HFFc6 (cell line): ENCODE measurements around the gene MARK1. TPM values are rescaled to one million over a fixed set of nuclear protein-coding genes. Genes with fewer than 3 reads are reported as not detected.
A peak's percentile ranks its signal among the peaks of the same experiment; 100 is the strongest.

ENCODE experiments used
- DNase-seq: peaks from one replicate; pipeline ENCODE4 v3.0.0-alpha.2; 2018
- H3K27ac Mint-ChIP-seq: 2 replicates; pipeline ENCODE4 v1.8.0; 2020; ENCODE audit warnings: mild to moderate bottlenecking, mixed read lengths
- H3K27me3 Mint-ChIP-seq: 2 replicates; pipeline ENCODE4 v1.8.0; 2021; ENCODE audit warnings: mild to moderate bottlenecking, moderate library complexity, mixed read lengths; ENCODE audit not compliant: insufficient read depth
- H3K36me3 Mint-ChIP-seq: 2 replicates; pipeline ENCODE4 v1.8.0; 2021; ENCODE audit warnings: low read depth, mixed read lengths
- H3K4me1 Mint-ChIP-seq: 2 replicates; pipeline ENCODE4 v1.8.0; 2020; ENCODE audit warnings: low read depth, mixed read lengths
- H3K4me3 Mint-ChIP-seq: 2 replicates; pipeline ENCODE4 v1.8.0; 2020; ENCODE audit warnings: mild to moderate bottlenecking, moderate library complexity, mixed read lengths
- H3K9me3 Mint-ChIP-seq: 2 replicates; pipeline ENCODE4 v1.8.0; 2020; ENCODE audit warnings: mild to moderate bottlenecking, mixed read lengths
- total RNA-seq, 6 experiments: library from RNA; stranded (reverse); fragmentation: NEBNext Ultra II Directional; extraction: Animal tissue kit (Norgen Biotek cat#: 25700); gene quantifications; 2 replicates in 1 of 6; 3 replicates in 5 of 6; pipeline ENCODE4 v1.2.3, GENCODE V29; 2021
- TF ChIP-seq, protein P1 (sequence below): fragments of 200-600 bp; sonication (generic); IDR thresholded peaks from 2 replicates; pipeline ENCODE4 v1.5.0; 2021; ENCODE audit warnings: antibody characterized with exemption, mild to moderate bottlenecking

Gene MARK1
- total RNA-seq, 6 experiments from 2014 or later, result not detected

DNA sequence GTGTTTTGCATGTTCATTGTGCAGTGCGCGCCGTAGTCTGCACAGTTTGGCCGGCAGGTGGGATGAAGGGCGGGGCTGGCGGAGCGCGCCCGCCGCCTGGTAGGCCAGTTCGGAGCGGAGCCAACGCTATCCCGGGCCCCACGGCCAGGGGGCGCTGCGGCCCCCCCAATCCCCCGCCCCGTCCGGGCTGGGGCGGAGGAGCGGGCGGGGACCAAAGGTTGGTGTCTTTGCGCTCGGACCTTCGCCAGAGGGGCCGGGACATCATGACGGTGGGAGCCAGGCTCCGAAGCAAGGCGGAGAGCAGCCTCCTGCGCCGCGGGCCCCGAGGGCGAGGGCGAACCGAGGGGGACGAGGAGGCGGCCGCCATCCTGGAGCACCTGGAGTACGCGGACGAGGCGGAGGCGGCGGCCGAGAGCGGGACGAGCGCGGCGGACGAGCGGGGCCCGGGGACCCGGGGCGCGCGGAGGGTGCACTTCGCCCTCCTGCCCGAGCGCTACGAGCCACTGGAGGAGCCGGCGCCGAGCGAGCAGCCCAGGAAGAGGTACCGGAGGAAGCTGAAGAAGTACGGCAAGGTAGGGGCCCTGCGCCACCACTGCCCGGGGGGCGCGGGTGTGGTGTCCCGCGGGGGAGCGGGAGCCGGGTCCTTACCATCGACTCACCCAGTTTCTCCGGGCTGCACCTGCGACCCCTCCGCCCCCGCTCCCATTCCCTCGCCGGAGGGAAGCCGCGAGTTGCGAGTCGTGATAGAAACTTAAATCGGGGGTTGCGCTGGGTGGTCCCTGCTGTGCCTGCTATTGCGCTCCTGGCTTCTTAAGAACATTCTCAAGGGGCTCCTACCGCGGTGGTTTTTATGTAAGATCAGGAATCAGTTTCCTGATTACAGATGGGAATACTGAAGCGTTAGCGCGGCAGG lies 162.5 kb downstream of the MARK1 start, which contains the start of gene C1orf115:
C1orf115 (plus strand) TSS at position 224 of the 913 bp plus-strand sequence; CDS start at position 264, 40 bp downstream.
- no peak for DNase-seq
- no peak within 1 kb of the TSS for H3K27ac Mint-ChIP-seq
- peaks cover 3% of the 10 kb centered on the region for H3K27me3 Mint-ChIP-seq
- TF ChIP-seq, protein P1, sequence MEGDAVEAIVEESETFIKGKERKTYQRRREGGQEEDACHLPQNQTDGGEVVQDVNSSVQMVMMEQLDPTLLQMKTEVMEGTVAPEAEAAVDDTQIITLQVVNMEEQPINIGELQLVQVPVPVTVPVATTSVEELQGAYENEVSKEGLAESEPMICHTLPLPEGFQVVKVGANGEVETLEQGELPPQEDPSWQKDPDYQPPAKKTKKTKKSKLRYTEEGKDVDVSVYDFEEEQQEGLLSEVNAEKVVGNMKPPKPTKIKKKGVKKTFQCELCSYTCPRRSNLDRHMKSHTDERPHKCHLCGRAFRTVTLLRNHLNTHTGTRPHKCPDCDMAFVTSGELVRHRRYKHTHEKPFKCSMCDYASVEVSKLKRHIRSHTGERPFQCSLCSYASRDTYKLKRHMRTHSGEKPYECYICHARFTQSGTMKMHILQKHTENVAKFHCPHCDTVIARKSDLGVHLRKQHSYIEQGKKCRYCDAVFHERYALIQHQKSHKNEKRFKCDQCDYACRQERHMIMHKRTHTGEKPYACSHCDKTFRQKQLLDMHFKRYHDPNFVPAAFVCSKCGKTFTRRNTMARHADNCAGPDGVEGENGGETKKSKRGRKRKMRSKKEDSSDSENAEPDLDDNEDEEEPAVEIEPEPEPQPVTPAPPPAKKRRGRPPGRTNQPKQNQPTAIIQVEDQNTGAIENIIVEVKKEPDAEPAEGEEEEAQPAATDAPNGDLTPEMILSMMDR, result peak; percentile 90
- H3K4me3 Mint-ChIP-seq, result peak within 1 kb of the TSS; percentile 42
- peaks cover 6% of the 10 kb centered on the region; the same call in 1 of the 2 replicates for H3K4me1 Mint-ChIP-seq
- H3K9me3 Mint-ChIP-seq, result no peaks in the 10 kb centered on the region
- H3K36me3 Mint-ChIP-seq, result no peaks in the 10 kb centered on the region

DNA sequence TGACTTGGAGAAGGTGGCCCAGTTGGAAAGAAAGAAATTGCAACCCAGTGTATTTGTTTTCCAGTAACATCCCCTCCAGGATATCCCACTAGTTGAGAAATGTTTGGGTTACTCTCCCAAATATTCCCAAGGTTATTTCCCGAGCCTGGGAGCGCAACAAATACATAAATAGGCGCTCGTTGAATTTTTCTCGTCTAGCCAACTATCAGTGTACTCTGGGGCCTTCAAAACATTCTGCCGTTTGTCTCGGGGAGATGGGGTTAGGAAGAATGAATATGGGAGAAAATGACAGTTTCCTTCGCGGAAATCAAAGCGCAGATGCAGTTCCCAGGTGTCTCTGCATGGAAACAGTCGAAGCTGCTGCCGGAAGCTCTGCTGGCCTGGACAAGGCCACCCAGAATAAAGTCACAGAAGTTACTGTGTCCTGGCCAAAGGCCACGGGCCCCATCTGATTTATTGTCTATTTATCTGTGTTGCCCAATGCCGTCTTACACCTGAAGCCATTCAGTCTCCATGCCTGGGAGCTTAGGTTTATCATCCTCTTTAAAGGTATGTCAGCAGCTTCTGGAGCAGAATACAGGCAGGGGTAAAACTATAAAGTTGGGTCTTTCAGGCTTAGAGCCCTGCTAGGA lies 163.2 kb downstream of the MARK1 start:
- Mint-ChIP-seq H3K4me3 (no peak overlapping the region), H3K4me1 (peaks cover 6% of the 10 kb centered on the region; the same call in 1 of the 2 replicates), H3K9me3 (no peaks in the 10 kb centered on the region), H3K27ac (no peak overlapping the region), H3K27me3 (no peaks in the 10 kb centered on the region; the same call in none of the 2 replicates), H3K36me3 (no peaks in the 10 kb centered on the region)
- TF ChIP-seq, protein P1, result no peak
- DNase-seq, result no peak

DNA sequence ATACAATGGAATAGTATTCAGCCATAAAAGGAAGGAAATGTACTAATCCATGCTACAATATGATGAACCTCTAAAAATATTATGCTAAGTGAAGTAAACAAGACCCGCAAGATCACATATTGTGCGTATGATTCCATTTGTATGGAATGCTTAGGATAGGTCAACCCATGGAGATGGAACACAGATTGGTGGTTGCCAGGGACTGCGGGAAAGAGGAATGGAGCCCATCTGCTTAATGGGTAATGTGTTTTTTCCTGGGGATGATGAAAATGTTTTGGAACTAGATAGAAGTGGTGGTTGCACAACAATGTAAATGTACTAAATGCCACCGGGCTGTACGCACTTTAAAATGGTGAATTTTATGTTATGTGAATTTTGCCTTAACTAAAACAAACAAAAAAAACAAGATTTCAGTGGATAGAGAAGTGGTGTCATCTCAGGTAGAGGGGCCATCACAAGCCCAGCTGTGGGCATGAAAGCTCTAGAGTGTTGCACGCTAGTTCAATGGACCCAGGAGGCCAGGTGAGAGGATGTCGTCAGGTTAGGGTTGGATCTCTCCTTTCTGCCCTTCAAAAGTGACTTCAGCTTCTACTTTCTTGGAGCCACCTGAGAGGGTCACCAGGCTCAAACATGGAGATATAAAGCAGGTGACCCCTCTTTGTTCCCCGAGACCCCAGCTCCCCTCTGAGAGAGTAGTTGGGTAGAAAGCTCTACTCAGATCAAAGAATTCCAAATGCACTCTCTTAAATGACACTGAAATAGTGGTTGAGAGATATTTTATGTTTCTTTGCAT lies 164.7 kb downstream of the MARK1 start:
- TF ChIP-seq, protein P1, result no peak
- Mint-ChIP-seq H3K36me3 (no peaks in the 10 kb centered on the region), H3K27me3 (no peaks in the 10 kb centered on the region; the same call in 1 of the 2 replicates), H3K4me3 (no peak overlapping the region), H3K27ac (no peak overlapping the region), H3K4me1 (peaks cover 6% of the 10 kb centered on the region; the same call in 1 of the 2 replicates), H3K9me3 (no peaks in the 10 kb centered on the region)
- DNase-seq, result peak; percentile 57

DNA sequence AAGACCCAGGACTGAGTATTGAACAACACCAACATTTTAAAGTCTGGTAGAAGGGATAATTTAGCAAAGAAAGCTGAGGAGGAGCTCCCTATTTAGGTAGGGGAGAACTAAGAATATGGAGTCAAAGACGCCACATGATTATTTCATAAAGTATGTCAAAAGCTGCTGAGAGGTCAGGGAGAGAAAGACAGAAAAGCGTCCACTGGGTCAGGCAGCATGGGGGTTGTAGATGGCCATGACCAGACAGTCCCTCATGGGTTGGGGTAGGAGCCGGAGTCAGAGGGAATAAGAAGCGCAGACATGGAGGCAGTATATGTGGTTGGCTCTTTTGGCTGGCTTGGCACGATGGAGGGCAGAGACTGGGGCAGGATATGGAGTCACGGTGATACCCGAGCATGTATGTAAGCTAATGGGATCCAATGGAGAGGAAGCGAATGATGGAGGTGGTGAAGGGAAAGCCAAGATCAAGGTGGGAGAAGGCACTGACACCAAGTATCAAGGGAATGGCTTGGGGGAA lies 167.0 kb downstream of the MARK1 start:
- Mint-ChIP-seq H3K27me3 (no peaks in the 10 kb centered on the region; the same call in none of the 2 replicates), H3K9me3 (no peaks in the 10 kb centered on the region), H3K4me3 (no peak overlapping the region), H3K4me1 (peaks cover 1% of the 10 kb centered on the region; the same call in 1 of the 2 replicates), H3K27ac (no peak overlapping the region), H3K36me3 (no peaks in the 10 kb centered on the region)
- TF ChIP-seq, protein P1, result no peak
- DNase-seq, result no peak

DNA sequence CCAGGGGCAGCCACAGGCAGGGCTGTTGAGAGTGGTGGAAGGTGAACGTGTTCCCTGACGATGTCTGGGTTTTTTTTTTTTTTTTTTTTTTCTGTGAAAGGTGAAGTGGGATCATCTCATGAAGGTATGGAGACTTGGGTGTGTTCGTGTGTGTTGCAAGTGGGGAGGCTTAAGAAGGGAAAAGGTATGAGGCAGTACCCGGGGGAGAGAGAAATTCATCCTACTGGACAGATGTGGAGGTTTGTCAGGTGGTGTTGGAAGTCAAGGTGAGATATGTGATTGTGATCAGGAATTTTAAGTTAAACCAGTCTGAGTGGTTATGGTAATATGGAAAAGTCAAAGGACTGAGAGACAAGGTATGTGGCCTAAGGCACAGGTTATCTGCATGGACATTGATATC lies 167.5 kb downstream of the MARK1 start:
- no peaks in the 10 kb centered on the region for H3K9me3 Mint-ChIP-seq
- DNase-seq, result no peak

More for the DNA sequence above, 167.5 kb downstream of the MARK1 start:
- Mint-ChIP-seq H3K36me3 (no peaks in the 10 kb centered on the region), H3K27ac (no peak overlapping the region), H3K27me3 (no peaks in the 10 kb centered on the region; the same call in none of the 2 replicates), H3K4me3 (no peak overlapping the region), H3K4me1 (no peaks in the 10 kb centered on the region; the same call in 1 of the 2 replicates)
- TF ChIP-seq, protein P1, result no peak
